Measurements from ENCODE around the gene CFAP68. TPM values are rescaled to one million over a fixed set of nuclear protein-coding genes. Genes with fewer than 3 reads are reported as not detected.

The CFAP68 gene
- total and polyA plus RNA-seq, 2 of the 13 experiments (the other 11 are each of a cell fraction or from before 2014, with no cell fraction given), result 22.2 to 25.6 TPM

GRCh38 chr11:111918390-111919256 lies 39.3 kb downstream of the CFAP68 start, which contains the start of gene C11orf52 (continued):
- no peak for TF ChIP-seq DZIP1 (CRISPR knock-in tag; IDR thresholded peaks at IDR 0.05)
- TF ChIP-seq SP2 (CRISPR knock-in tag; IDR thresholded peaks at IDR 0.05), result no peak
- TF ChIP-seq, protein P1, sequence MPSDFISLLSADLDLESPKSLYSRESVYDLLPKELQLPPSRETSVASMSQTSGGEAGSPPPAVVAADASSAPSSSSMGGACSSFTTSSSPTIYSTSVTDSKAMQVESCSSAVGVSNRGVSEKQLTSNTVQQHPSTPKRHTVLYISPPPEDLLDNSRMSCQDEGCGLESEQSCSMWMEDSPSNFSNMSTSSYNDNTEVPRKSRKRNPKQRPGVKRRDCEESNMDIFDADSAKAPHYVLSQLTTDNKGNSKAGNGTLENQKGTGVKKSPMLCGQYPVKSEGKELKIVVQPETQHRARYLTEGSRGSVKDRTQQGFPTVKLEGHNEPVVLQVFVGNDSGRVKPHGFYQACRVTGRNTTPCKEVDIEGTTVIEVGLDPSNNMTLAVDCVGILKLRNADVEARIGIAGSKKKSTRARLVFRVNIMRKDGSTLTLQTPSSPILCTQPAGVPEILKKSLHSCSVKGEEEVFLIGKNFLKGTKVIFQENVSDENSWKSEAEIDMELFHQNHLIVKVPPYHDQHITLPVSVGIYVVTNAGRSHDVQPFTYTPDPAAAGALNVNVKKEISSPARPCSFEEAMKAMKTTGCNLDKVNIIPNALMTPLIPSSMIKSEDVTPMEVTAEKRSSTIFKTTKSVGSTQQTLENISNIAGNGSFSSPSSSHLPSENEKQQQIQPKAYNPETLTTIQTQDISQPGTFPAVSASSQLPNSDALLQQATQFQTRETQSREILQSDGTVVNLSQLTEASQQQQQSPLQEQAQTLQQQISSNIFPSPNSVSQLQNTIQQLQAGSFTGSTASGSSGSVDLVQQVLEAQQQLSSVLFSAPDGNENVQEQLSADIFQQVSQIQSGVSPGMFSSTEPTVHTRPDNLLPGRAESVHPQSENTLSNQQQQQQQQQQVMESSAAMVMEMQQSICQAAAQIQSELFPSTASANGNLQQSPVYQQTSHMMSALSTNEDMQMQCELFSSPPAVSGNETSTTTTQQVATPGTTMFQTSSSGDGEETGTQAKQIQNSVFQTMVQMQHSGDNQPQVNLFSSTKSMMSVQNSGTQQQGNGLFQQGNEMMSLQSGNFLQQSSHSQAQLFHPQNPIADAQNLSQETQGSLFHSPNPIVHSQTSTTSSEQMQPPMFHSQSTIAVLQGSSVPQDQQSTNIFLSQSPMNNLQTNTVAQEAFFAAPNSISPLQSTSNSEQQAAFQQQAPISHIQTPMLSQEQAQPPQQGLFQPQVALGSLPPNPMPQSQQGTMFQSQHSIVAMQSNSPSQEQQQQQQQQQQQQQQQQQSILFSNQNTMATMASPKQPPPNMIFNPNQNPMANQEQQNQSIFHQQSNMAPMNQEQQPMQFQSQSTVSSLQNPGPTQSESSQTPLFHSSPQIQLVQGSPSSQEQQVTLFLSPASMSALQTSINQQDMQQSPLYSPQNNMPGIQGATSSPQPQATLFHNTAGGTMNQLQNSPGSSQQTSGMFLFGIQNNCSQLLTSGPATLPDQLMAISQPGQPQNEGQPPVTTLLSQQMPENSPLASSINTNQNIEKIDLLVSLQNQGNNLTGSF (CRISPR knock-in tag; IDR thresholded peaks at IDR 0.05), result no peak
- no peak for TF ChIP-seq EZH2 (conservative IDR thresholded peaks at IDR 0.05; ENCODE audit: low read depth, low read length)
- TF ChIP-seq SIN3A (IDR thresholded peaks at IDR 0.05; ENCODE audit: borderline replicate concordance, low read depth, low read length), result peak; percentile 97
- peak; percentile 94 for TF ChIP-seq SAP130 (CRISPR knock-in tag; IDR thresholded peaks at IDR 0.05; ENCODE audit: low read depth)
- no peak for TF ChIP-seq ZNF713 (CRISPR knock-in tag; IDR thresholded peaks at IDR 0.05)
- TF ChIP-seq, protein P2, sequence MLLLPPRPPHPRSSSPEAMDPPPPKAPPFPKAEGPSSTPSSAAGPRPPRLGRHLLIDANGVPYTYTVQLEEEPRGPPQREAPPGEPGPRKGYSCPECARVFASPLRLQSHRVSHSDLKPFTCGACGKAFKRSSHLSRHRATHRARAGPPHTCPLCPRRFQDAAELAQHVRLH (CRISPR knock-in tag; IDR thresholded peaks at IDR 0.05; ENCODE audit: borderline replicate concordance, low read depth), result peak; percentile 49; the same call in 1 of the 2 replicates
- no peak for TF ChIP-seq ZNF768 (CRISPR knock-in tag; IDR thresholded peaks at IDR 0.05)
- no peak for TF ChIP-seq ZNF7 (CRISPR knock-in tag; IDR thresholded peaks at IDR 0.05)
- TF ChIP-seq, protein P3, sequence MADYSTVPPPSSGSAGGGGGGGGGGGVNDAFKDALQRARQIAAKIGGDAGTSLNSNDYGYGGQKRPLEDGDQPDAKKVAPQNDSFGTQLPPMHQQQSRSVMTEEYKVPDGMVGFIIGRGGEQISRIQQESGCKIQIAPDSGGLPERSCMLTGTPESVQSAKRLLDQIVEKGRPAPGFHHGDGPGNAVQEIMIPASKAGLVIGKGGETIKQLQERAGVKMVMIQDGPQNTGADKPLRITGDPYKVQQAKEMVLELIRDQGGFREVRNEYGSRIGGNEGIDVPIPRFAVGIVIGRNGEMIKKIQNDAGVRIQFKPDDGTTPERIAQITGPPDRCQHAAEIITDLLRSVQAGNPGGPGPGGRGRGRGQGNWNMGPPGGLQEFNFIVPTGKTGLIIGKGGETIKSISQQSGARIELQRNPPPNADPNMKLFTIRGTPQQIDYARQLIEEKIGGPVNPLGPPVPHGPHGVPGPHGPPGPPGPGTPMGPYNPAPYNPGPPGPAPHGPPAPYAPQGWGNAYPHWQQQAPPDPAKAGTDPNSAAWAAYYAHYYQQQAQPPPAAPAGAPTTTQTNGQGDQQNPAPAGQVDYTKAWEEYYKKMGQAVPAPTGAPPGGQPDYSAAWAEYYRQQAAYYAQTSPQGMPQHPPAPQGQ (CRISPR knock-in tag; IDR thresholded peaks at IDR 0.05; ENCODE audit: borderline replicate concordance), result no peak
- no peak for TF ChIP-seq ZNF549 (CRISPR knock-in tag; IDR thresholded peaks at IDR 0.05)
- TF ChIP-seq NFE2 (CRISPR knock-in tag; IDR thresholded peaks at IDR 0.05), result no peak
- peak; percentile 97 for TF ChIP-seq SIX1 (CRISPR knock-in tag; IDR thresholded peaks at IDR 0.05; ENCODE audit: borderline replicate concordance)
- no peak for TF ChIP-seq ZSCAN22 (CRISPR knock-in tag; IDR thresholded peaks at IDR 0.05)
- TF ChIP-seq ZNF460 (CRISPR knock-in tag; IDR thresholded peaks at IDR 0.05; ENCODE audit: borderline replicate concordance), result no peak; the same call in 1 of the 2 replicates
